K562 (cell line): Measurements from ENCODE around the gene ACOT7. TPM values are rescaled to one million over a fixed set of nuclear protein-coding genes. Genes with fewer than 3 reads are reported as not detected.

Experiments
- ATAC-seq: fragments of 200-7000 bp; cut with Tn5 transposase; 3 replicates; pipeline ENCODE4 v1.9.1; 2020; ENCODE audit warnings: moderate library complexity
- BruUV-seq: library from RNA; stranded (reverse); fragments of 400-500 nt; replicated peaks from 2 replicates; lab custom pipeline; 2021; lab: Mats Ljungman, UMichigan
- CTCF ChIA-PET: fragments of 300-600 bp; formaldehyde crosslinking; extraction: SDS; loops from one replicate; lab custom pipeline; 2021; ENCODE audit warnings: low intra/inter-chr PET ratio; lab: Yijun Ruan, JAX
- POLR2A ChIA-PET: fragments of 300-600, 350-650 bp; sonication (Branson Sonifier 250); formaldehyde crosslinking; extraction: SDS; loops from one replicate; lab custom pipeline; 2021; ENCODE audit warnings: antibody characterized with exemption, inconsistent platforms; lab: Yijun Ruan, JAX
- DNase-seq, 4 experiments: peaks; one replicate each; pipeline versions ENCODE4 v3.0.0 to v3.0.0-alpha.2; 2011 to 2018; ENCODE audit warnings: low spot score in 3 of 4, mixed read lengths in 3 of 4; ENCODE audit errors: extremely low read depth in 1 of 4
- FAIRE-seq: peaks from 2 replicates; lab custom pipeline; 2011; peaks lifted over from hg19 to GRCh38; lab: Jason Lieb, UNC
- H2AFZ ChIP-seq: 2 replicates; pipeline ENCODE4 v1.6.0; 2011; ENCODE audit warnings: low read depth, low read length, control low read depth, inconsistent platforms
- H3K27ac ChIP-seq: fragments of 200-600 bp; 3 replicates; pipeline ENCODE4 v1.8.0; 2011; ENCODE audit warnings: low read depth, mild to moderate bottlenecking, control low read depth, inconsistent platforms, low read length, moderate library complexity, mixed read lengths; ENCODE audit errors: extremely low read depth
- H3K27me3 ChIP-seq, 2 experiments: fragments of 300-600 bp in 1 of 2; 2 replicates in 1 of 2; 3 replicates in 1 of 2; pipeline versions ENCODE4 v1.6.0 to v1.8.0; 2011; ENCODE audit warnings: inconsistent platforms in 2 of 2, low read length in 2 of 2, mild to moderate bottlenecking in 1 of 2, mixed read lengths in 1 of 2, moderate library complexity in 1 of 2; ENCODE audit not compliant: control insufficient read depth in 2 of 2, insufficient read depth in 2 of 2
- H3K36me3 ChIP-seq: fragments of 300-600 bp; 3 replicates; pipeline ENCODE4 v1.8.0; 2011; ENCODE audit warnings: mild to moderate bottlenecking, low read length, inconsistent platforms; ENCODE audit not compliant: control insufficient read depth, insufficient read depth
- H3K4me1 ChIP-seq, 2 experiments: fragments of 200-600 bp in 1 of 2; replicated peaks in 1 of 2; 2 replicates in 1 of 2; 3 replicates in 1 of 2; pipeline versions ENCODE4 v1.5.1 to v1.8.0; 2011; ENCODE audit warnings: inconsistent platforms in 2 of 2, low read length in 2 of 2, mild to moderate bottlenecking in 1 of 2, mixed read lengths in 1 of 2, moderate library complexity in 1 of 2; ENCODE audit not compliant: control insufficient read depth in 2 of 2, insufficient read depth in 2 of 2
- H3K4me2 ChIP-seq: 2 replicates; pipeline ENCODE4 v1.6.1; 2011; ENCODE audit warnings: low read length, control low read depth, inconsistent platforms, mixed read lengths; ENCODE audit not compliant: insufficient read depth
- H3K4me3 ChIP-seq: fragments of 200-600 bp; sonication (generic), shearing (Covaris generic); 2 replicates; pipeline ENCODE4 v1.5.1; 2016; ENCODE audit warnings: control low read depth, inconsistent platforms
- H3K79me2 ChIP-seq: fragments of 200-600 bp; 3 replicates; pipeline ENCODE4 v1.8.0; 2011; ENCODE audit warnings: low read length, inconsistent platforms; ENCODE audit not compliant: control insufficient read depth, insufficient read depth
- H3K9ac ChIP-seq, 2 experiments: 2 replicates each; pipeline versions ENCODE4 v1.6.0 to v1.6.1; 2011; ENCODE audit warnings: low read depth in 2 of 2, low read length in 2 of 2, control low read depth in 1 of 2, inconsistent platforms in 1 of 2, mild to moderate bottlenecking in 1 of 2, mixed read lengths in 1 of 2; ENCODE audit not compliant: insufficient read depth in 1 of 2
- H3K9me1 ChIP-seq: one replicate; pipeline ENCODE4 v1.6.0; 2011; ENCODE audit warnings: inconsistent platforms, mild to moderate bottlenecking, low read length, moderate library complexity; ENCODE audit not compliant: control insufficient read depth, insufficient read depth
- H3K9me3 ChIP-seq: replicated peaks from 2 replicates; pipeline ENCODE4 v1.5.1; 2011; ENCODE audit warnings: low read depth, low read length, inconsistent platforms; ENCODE audit not compliant: control insufficient read depth, insufficient read depth
- H4K20me1 ChIP-seq: replicated peaks from 2 replicates; pipeline ENCODE4 v1.6.1; 2011; ENCODE audit warnings: low read length, inconsistent platforms, mixed read lengths; ENCODE audit not compliant: control insufficient read depth, insufficient read depth
- ARID3B ChIP-seq: fragments of 250-450 bp; sonication (Bioruptor Pico); IDR thresholded peaks from 2 replicates; pipeline ENCODE4 v1.4.0; 2020; ENCODE audit warnings: borderline replicate concordance
- ZNF263 ChIP-seq: sonication (generic); formaldehyde crosslinking; IDR thresholded peaks from 2 replicates; pipeline ENCODE4 v1.8.0; 2022; ENCODE audit warnings: mild to moderate bottlenecking, missing genetic modification reagents, borderline replicate concordance
- WGBS: fragments of 100-300 bp; shearing (Covaris generic); methylation state at CpG from one replicate; pipeline ENCODE4 v1.1.6; 2016; ENCODE audit warnings: low coverage, mixed read lengths; ENCODE audit not compliant: insufficient coverage; ENCODE audit errors: missing lambda C conversion rate; 5-methylcytosine and 5-hydroxymethylcytosine counted together
- in situ Hi-C: fragments of 300-500 bp; cut with MboI; formaldehyde crosslinking; loops from 4 replicates; pipeline ENCODE4 v1.15.0; 2018; ENCODE audit warnings: inconsistent platforms, mixed read lengths
- intact Hi-C: fragments of 100-400 bp; cut with micrococcal nuclease; formaldehyde crosslinking; loops from 2 replicates; pipeline ENCODE4 v1.14.2; 2022
- polyA plus RNA-seq, 8 experiments: library from polyadenylated mRNA; depleted of rRNA in 4 of 8; stranded (reverse) in 5 of 8; unstranded in 3 of 8; fragments of >200 nt; fragmentation: Nextera tagmentation in 2 of 8; fragmentation: Illumina TruSeq in 1 of 8; extraction: Ambion mirVana in 2 of 8; extraction: Trizol in 1 of 8; gene quantifications; 2 replicates each; pipeline versions ENCODE4 v1.2.1 to v1.2.3, GENCODE V29; 2011 to 2014; ENCODE audit warnings: inconsistent platforms in 1 of 8, missing spikeins in 1 of 8
- total RNA-seq, 7 experiments: library from RNA; depleted of rRNA in 6 of 7; stranded (reverse); fragments of >200 nt in 6 of 7; fragmentation: Illumina TruSeq in 2 of 7; extraction: Trizol in 2 of 7; gene quantifications; 2 replicates each; pipeline versions ENCODE4 v1.2.1 to v1.2.3, GENCODE V29; 2011 to 2021; ENCODE audit warnings: low replicate concordance in 1 of 7

The ACOT7 gene
- total and polyA plus RNA-seq, 9 of the 15 experiments (the other 6 are each of a cell fraction or from before 2014, with no cell fraction given), result 7.0 to 92.6 (median 37.2) TPM

GRCh38 chr1:6314503-6314902 is 79.1 kb downstream of the ACOT7 start:
- Histone ChIP-seq H2AFZ (no peak overlapping the region), H3K4me1 (peaks cover 12 to 30% of the 10 kb centered on the region in 2 experiments), H3K9me1 (peaks cover 5% of the 10 kb centered on the region), H3K27me3 (no peaks in the 10 kb centered on the region), H3K9me3 (no peaks in the 10 kb centered on the region), H3K9ac (no peak overlapping the region), H4K20me1 (no peaks in the 10 kb centered on the region; the same call in 1 of the 2 replicates), H3K79me2 (no peaks in the 10 kb centered on the region), H3K4me3 (no peak overlapping the region), H3K4me2 (no peak overlapping the region), H3K27ac (no peak overlapping the region), H3K36me3 (peaks cover 10% of the 10 kb centered on the region; the same call in 1 of the 3 replicates)
- intact Hi-C loops, result no loop called here
- DNase-seq (no peak), ATAC-seq (no peak), FAIRE-seq (no peak)
- ChIA-PET POLR2A (interaction anchor here (0.6 to 1.2 kb wide), 2 partner anchors 18 to 112 kb away, joined by 4 to 5 read pairs; no protein-coding TSS in a partner anchor), CTCF (no interaction called here)
- BruUV-seq, result no TSS peak
- in situ Hi-C loops, result no loop called here
- 75% methylated on average over 12 of the region's 12 CpGs for WGBS
- TF ChIP-seq ARID3B (CRISPR knock-in tag), result no peak
- peak; percentile 80 for TF ChIP-seq ZNF263 (CRISPR knock-in tag)
